ENCODE results near the gene B3GNT5.
"Not testable (repeated sequence)": the region's sequence is repeated elsewhere in the genome, so short reads cannot be mapped to it uniquely, and the experiment has no call there.

B3GNT5 gene

GRCh38 chr3:183230251-183230650 is 22.8 kb upstream of the B3GNT5 start:
- not testable (repeated sequence) for DNase-seq (ENCODE audit: low read depth in 2 of 2)

GRCh38 chr3:183230826-183231225 is 22.2 kb upstream of the B3GNT5 start:
- DNase-seq (ENCODE audit: low read depth in 2 of 2), result no peak

- DNase-seq (ENCODE audit: low read depth in 2 of 2), result no peak
Observed at GRCh38 chr3:183233966-183234365, 19.1 kb upstream of the B3GNT5 start.

- no peak for DNase-seq (ENCODE audit: low read depth in 2 of 2)
Observed at GRCh38 chr3:183239046-183239445, 14.0 kb upstream of the B3GNT5 start.

DNA sequence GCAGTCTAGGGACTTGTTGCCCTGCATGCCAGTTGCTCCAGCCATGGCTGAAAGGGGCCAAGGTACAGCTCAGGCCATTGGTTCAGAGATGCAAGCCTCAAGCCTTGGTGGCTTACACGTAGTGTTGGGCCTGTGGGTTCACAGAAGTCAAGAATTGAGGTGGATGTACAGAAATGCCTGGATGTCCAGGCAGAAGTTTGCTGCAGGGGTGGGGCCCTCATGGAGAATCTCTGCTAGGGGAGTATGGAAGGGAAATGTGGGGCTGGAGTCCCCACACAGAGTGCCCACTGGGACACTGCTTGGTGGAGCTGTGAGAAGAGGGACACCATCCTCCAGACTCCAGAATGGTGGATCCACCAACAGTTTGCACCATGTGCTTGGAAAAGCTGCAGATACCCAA is 10.6 kb upstream of the B3GNT5 start:
- DNase-seq (ENCODE audit: low read depth in 2 of 2), result no peak

DNA sequence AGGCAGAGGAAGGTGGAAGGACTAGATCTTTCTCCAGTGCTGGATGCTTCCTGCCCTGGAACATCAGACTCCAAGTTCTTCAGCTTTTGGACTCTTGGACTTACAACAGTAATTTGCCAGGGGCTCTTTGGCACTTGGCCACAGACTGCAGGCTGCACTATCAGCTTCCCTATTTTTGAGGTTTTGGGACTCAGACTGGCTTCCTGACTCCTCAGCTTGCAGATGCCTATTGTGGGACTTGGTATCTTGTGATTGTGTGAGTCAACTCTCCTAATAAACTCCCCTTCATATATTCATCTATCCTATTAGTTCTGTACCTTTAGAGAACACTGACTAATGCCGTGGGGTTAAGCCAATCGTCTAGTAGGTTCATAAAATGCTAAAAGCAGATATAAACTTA is 8.8 kb upstream of the B3GNT5 start:
- DNase-seq (ENCODE audit: low read depth in 2 of 2), result no peak

GRCh38 chr3:183244981-183245476 is 8.0 kb upstream of the B3GNT5 start:
- no peak for DNase-seq (ENCODE audit: low read depth in 2 of 2)

- no peak for DNase-seq (ENCODE audit: low read depth in 2 of 2)
Observed at GRCh38 chr3:183247011-183247589, 6.0 kb upstream of the B3GNT5 start.

DNA sequence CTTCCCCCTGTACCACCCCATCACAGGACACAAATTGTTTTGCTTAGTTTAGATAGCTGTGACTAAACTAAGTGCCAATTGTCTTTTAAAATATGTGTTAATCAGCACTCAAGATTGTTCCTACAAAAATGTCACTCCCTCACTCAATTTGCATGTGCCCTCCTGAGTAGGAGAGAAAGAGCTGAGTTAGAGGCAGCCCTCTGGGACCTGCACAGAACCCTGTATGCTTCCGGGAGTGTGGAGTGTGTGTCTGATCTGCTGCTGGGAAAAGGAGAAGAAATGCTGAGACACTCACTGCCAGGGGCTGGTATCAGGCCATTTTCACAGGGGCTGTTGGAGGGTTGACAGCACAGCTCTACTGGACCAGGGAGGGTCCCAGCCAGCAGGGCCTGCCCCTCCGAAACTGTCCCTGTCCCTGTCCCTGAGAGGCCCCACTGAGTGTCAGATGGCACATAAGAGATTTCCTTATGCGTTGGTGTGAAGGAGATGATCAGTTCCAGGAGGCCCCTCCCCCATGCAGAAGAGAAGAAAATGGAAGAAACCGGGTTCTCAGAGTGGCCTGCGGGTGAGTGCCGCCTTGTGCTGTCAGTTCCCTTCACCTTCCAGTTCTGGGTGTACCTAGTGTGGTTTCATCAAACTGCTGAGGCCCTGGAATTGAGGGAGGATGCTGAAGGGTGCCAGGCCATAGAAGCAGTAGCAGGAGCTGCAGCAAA is 3.9 kb upstream of the B3GNT5 start:
- DNase-seq (ENCODE audit: low read depth in 2 of 2), result no peak

DNA sequence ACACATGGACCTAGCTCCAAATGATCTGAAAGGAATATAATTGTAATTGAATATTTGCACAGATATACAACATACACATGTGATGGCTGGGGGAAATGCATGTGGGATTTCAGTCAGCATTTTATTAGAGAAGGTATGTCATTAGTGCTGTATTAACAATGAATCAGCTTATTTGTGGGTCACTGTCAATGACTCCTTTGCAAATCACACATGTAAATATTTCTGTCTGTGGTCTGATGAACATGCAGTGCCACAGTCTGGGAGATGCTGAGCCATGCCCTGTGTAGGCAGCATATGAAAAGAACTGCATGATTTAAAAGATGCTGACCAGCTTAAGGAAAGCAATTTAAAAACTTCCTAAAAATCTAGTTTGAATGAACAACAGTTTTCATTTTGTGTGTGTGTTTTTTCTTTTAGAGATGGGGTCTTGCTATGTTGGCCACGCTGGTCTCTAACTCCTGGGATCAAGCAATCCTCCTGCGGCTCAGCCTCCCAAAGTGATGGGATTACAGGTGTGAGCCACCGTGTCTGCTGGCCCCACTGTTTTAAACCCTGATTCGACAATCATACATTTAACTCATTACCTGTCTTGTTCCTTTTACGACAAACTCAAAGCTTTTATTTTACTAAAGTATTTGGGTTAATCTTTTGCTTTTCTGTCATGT is 803 bp upstream of the B3GNT5 start:
- DNase-seq (ENCODE audit: low read depth in 2 of 2), result no peak

DNA sequence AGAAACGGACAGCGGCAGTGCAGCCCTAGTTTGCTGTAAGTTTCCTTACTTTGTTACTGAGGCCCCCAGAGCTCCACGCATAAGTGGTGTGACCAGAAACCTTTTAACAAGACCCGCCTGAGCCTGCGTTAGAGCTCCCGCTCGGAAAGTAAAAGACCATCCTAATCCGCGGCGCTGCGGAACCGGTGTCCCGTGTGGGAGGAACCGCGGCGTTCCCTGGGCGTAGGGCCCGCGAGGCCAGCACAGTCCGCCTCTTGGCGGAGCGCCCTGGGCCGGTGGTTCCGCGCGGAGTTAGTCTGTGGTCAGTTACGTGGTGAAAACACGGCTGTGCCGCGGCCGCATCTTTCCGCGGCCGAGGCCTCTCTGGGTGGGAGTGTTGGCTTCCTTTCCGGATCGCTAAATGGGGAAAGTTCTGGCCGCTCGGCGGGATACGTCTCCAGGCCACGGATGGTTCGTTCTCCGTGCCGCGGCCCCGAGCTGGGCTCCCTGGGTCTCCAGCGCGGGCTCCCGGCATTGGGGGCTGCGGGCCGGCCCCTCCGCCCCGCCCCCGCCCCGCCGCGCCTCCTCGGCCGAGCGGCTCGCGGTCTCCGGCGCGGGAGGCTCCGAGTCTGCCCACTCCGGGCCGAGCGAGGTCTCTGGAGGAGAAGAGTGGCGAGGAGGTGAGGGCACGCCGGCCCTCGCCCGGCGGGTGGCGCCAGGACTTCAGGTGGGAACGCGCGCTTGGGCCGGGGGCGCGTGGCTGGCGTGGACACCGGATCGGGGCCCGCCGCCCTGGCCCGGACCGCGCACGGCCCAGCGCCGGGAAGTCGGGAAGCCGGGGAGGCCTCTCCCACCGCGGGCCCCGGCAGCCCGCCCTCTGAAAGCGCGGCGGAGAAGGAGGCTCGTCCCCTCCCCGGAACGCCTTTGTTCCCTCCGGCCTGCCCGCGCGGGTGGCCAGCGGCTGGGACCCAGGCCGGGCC is 754 bp downstream of the B3GNT5 start:
- DNase-seq (ENCODE audit: low read depth in 2 of 2), result no peak

DNA sequence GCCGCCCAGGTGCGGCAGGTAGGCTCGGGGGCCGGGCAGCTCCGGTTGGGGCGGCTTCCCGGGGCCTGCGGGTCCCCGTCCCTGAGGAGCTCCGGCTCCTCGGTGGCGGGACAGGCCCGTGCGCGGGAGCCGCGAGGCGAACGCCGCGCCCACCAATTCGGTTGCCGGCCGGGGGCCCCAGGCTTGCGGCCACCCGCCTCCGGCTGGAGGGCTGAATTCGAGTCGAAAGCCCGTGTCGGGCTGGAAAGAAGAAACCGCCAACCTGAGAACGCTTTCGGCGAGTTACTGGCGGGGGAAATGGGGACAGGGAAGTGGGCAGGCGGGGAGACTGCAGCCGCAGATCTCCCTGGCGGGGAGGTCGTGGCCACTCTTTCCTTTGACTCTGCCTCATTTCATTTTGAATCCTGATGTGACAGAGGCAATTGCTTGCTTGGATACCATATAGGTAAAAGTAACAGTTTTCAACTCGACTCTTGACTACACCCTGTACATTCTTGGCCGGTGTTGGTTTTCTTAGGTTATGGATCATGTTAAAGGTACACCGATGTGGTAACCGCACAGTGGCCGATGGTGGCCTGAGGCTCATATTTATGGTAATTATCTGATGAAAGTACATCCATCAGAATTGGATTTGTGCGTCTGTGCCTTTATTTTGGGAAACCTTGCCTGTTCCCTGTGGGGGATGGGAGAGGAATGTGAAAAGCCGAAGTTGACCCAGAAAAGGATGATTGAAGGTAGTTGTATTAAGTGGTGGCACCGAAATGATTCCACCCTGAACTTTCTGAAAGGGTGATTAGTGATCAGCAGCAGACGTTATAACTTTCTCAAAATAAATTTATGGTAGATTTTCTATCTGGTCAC is 1.7 kb downstream of the B3GNT5 start:
- DNase-seq (ENCODE audit: low read depth in 2 of 2), result no peak

- DNase-seq (ENCODE audit: low read depth in 2 of 2), result no peak
Observed at GRCh38 chr3:183255348-183255730, 2.3 kb downstream of the B3GNT5 start.

DNA sequence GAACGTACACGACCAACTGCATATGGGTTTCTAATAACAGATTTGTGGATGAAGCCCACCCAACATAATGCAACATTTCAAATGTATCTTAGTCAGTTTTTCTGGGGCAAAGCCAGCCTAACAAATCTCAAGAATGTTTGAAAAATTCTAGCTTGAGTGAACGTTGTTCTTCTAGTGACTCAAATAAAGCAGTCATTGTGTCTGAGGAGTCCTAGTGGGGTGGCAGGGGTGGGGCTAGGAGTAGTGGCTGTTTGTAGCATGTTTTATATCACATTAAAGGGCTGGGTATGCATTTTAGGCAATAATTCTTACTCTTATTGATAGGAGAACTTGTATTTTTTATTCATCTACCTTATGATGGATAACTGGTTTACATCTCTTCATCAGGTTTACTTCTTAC is 6.0 kb downstream of the B3GNT5 start:
- no peak for DNase-seq (ENCODE audit: low read depth in 2 of 2)

- DNase-seq (ENCODE audit: low read depth in 2 of 2), result no peak
Observed at GRCh38 chr3:183259621-183260020, 6.6 kb downstream of the B3GNT5 start.

DNA sequence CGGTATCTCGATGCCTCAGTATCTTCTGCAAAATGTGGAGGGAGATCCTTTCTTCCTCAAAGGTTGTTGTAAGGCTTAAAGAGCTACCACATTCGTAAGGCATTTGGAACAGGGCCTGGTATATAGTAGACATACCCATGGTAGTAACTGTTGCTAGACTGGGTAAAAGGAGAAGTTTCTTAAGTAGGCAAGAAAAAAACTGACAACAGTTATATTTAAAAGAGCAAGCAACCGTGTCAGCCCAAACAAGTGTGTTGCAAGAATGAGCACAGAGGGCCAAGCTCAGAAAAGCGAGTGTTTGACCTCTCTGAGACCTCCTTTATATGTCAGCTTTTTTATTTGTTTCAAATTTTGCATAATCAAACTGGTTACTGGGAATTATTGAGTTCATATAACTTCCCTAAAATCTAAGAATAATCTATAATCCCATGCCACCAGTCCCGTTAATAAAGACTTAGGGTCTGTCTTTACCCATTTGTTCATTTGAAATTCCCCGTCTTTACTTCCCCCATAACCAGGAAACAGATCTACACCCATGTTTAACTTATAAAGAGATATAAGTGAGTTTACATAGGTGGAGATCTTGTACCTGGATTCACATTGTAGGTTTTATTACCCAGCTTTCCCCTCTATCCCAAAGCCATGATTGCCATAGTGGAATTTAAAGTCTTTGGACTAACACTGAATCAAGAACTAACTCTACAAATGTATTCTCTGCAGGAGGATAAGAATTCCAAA is 7.3 kb downstream of the B3GNT5 start:
- no peak for DNase-seq (ENCODE audit: low read depth in 2 of 2)

- no peak for DNase-seq (ENCODE audit: low read depth in 2 of 2)
Observed at GRCh38 chr3:183261151-183261724, 8.2 kb downstream of the B3GNT5 start.

DNA sequence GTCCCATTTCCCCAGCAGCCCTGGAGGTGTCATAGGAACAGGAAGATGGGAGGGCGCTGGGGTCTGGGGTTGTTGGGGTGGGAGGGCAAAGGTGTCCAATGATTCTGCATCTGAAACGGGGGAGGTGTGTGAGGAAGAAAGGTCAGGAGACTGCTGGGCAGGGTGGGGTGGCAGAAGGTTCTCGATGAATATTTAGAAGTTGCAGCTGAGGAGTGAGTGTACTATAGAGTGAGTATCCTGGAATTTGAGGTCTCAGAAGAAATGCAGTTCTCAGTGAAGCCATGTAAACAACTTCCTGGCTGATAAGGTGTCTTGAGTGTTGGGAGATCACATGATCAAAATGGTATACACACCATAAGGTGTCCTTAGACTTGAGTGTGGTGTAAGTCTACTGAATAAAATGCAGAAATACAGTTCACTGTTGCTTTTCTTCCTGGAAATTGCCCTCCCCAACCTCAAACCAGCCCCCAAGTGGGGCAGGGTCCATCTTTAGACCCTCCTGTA is 9.9 kb downstream of the B3GNT5 start:
- DNase-seq (ENCODE audit: low read depth in 2 of 2), result no peak

DNA sequence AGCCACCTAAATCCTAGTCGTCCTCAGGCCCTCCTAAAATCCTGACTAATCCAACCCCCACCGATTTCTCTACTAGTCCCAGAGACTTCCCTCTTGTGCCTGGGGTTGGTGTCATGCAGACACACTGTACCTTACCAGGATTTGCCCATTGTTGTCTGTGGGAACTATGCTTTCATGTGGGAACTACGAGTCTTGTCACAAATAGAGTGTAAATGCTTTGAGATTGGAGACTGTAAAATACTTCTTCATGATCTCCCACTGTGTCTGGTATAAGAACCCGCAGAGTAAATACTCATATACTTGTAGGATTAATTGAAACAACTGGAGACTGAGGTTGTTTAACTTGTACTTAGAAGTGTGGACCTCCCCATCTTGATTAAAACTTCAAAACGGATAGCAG is 11.2 kb downstream of the B3GNT5 start:
- DNase-seq (ENCODE audit: low read depth in 2 of 2), result no peak

- no peak for DNase-seq (ENCODE audit: low read depth in 2 of 2)
Observed at GRCh38 chr3:183265157-183265642, 12.1 kb downstream of the B3GNT5 start.
